Endodermal cell (in vitro differentiated cells): ENCODE data around the gene INVS. TPM values are rescaled to one million over a fixed set of nuclear protein-coding genes. Genes with fewer than 3 reads are reported as not detected.
A peak's percentile ranks its signal among the peaks of the same experiment; 100 is the strongest.

Source experiments
- DNase-seq: peaks from one replicate; pipeline ENCODE4 v3.0.0-alpha.2; 2017
- H3K27ac ChIP-seq: 2 replicates; pipeline ENCODE4 v1.5.1; 2013; ENCODE audit warnings: mild to moderate bottlenecking, low read depth, low read length, moderate library complexity
- H3K27me3 ChIP-seq: 2 replicates; pipeline ENCODE4 v1.6.1; 2013; ENCODE audit warnings: mild to moderate bottlenecking, low read length, moderate library complexity; ENCODE audit not compliant: insufficient read depth, control insufficient read depth, poor library complexity, severe bottlenecking
- H3K36me3 ChIP-seq: 2 replicates; pipeline ENCODE4 v1.7.0; 2013; ENCODE audit warnings: mild to moderate bottlenecking, low read length, moderate library complexity; ENCODE audit not compliant: control insufficient read depth, insufficient read depth
- H3K4me1 ChIP-seq: one replicate; pipeline ENCODE4 v1.7.0; 2013; ENCODE audit warnings: low read length; ENCODE audit not compliant: control insufficient read depth, insufficient read depth
- H3K4me3 ChIP-seq: 2 replicates; pipeline ENCODE4 v1.5.1; 2013; ENCODE audit warnings: mild to moderate bottlenecking, low read length, moderate library complexity
- H3K9ac ChIP-seq: 2 replicates; pipeline ENCODE4 v1.6.1; 2013; ENCODE audit warnings: mild to moderate bottlenecking, low read length, moderate library complexity; ENCODE audit not compliant: poor library complexity, severe bottlenecking; ENCODE audit errors: extremely low read depth
- H3K9me3 ChIP-seq: 2 replicates; pipeline ENCODE4 v1.6.1; 2013; ENCODE audit warnings: mild to moderate bottlenecking, low read length, moderate library complexity; ENCODE audit not compliant: control insufficient read depth
- H3K27ac Mint-ChIP-seq: 2 replicates; pipeline ENCODE4 v1.8.0; 2020; ENCODE audit warnings: mixed read lengths
- H3K27me3 Mint-ChIP-seq: 2 replicates; pipeline ENCODE4 v1.8.0; 2021; ENCODE audit warnings: mild to moderate bottlenecking, mixed read lengths; ENCODE audit not compliant: insufficient read depth
- H3K36me3 Mint-ChIP-seq: 2 replicates; pipeline ENCODE4 v1.8.0; 2020; ENCODE audit warnings: low read depth, mixed read lengths
- H3K4me1 Mint-ChIP-seq: 2 replicates; pipeline ENCODE4 v1.8.0; 2020; ENCODE audit warnings: mixed read lengths
- H3K4me3 Mint-ChIP-seq: 2 replicates; pipeline ENCODE4 v1.8.0; 2020; ENCODE audit warnings: mild to moderate bottlenecking, moderate library complexity, mixed read lengths
- H3K9me3 Mint-ChIP-seq: 2 replicates; pipeline ENCODE4 v1.8.0; 2020; ENCODE audit warnings: mild to moderate bottlenecking, mixed read lengths
- CTCF ChIP-seq: fragments of 200-600 bp; sonication (generic); conservative IDR thresholded peaks from 2 replicates; pipeline ENCODE4 v1.5.0; 2021; ENCODE audit warnings: antibody characterized with exemption, mild to moderate bottlenecking
- WGBS, 2 experiments: methylation state at CpG; one replicate each; pipeline versions ENCODE4 v1.1.5 to v1.1.7; 2013; ENCODE audit warnings: missing lambda C conversion rate in 2 of 2, mixed read lengths in 1 of 2; ENCODE audit not compliant: insufficient coverage in 1 of 2, insufficient read length in 1 of 2; 5-methylcytosine and 5-hydroxymethylcytosine counted together
- total RNA-seq, 2 donors: library from RNA; stranded (reverse); fragmentation: NEBNext Ultra II Directional in 1 of 2; extraction: Animal tissue kit (Norgen Biotek cat#: 25700) in 1 of 2; gene quantifications; 2 replicates in 1 of 2; 3 replicates in 1 of 2; pipeline ENCODE4 v1.2.1, GENCODE V29; 2021

INVS gene
- total RNA-seq, 2 donors from 2014 or later, result 22.8 to 26.6 TPM

GRCh38 chr9:100196828-100197227 is 97.8 kb downstream of the INVS start:
- 80 to 90% methylated on average over 1 of the region's 1 CpG for WGBS, 2 experiments
- Mint-ChIP-seq H3K9me3 (peaks cover 3% of the 10 kb centered on the region), H3K4me1 (peaks cover 11% of the 10 kb centered on the region), H3K27me3 (no peaks in the 10 kb centered on the region), H3K27ac (no peak overlapping the region), H3K4me3 (no peak overlapping the region), H3K36me3 (peaks cover 12% of the 10 kb centered on the region)
- Histone ChIP-seq H3K27ac (no peak overlapping the region), H3K27me3 (no peaks in the 10 kb centered on the region), H3K4me3 (no peak overlapping the region), H3K9me3 (peaks cover 14% of the 10 kb centered on the region), H3K36me3 (peaks cover 4% of the 10 kb centered on the region), H3K9ac (no peak overlapping the region), H3K4me1 (peaks cover 4% of the 10 kb centered on the region)
- no peak for TF ChIP-seq CTCF
- no peak for DNase-seq

- peak; percentile 55 for TF ChIP-seq CTCF
- Mint-ChIP-seq H3K4me3 (no peak overlapping the region), H3K36me3 (peaks cover 8% of the 10 kb centered on the region), H3K27ac (no peak overlapping the region), H3K4me1 (peaks cover 11% of the 10 kb centered on the region), H3K27me3 (no peaks in the 10 kb centered on the region), H3K9me3 (no peaks in the 10 kb centered on the region)
- DNase-seq, result no peak
- H3K4me3 ChIP-seq, result no peak overlapping the region
- no peak overlapping the region for H3K27ac ChIP-seq
- no peaks in the 10 kb centered on the region for H3K27me3 ChIP-seq
- H3K36me3 ChIP-seq, result peaks cover 4% of the 10 kb centered on the region
- H3K9me3 ChIP-seq, result peaks cover 6% of the 10 kb centered on the region
- no peak overlapping the region for H3K9ac ChIP-seq
- H3K4me1 ChIP-seq, result peaks cover 4% of the 10 kb centered on the region
Observed at GRCh38 chr9:100197553-100197952, 98.5 kb downstream of the INVS start.

- H3K9ac ChIP-seq, result no peak overlapping the region
- H3K9me3 Mint-ChIP-seq, result no peaks in the 10 kb centered on the region
Observed at GRCh38 chr9:100202806-100203205, 103.8 kb downstream of the INVS start.

More at GRCh38 chr9:100202806-100203205, 103.8 kb downstream of the INVS start:
- Mint-ChIP-seq H3K4me3 (no peak overlapping the region), H3K36me3 (no peaks in the 10 kb centered on the region), H3K4me1 (peaks cover 6% of the 10 kb centered on the region), H3K27ac (no peak overlapping the region), H3K27me3 (no peaks in the 10 kb centered on the region)
- Histone ChIP-seq H3K36me3 (no peaks in the 10 kb centered on the region), H3K4me3 (no peak overlapping the region), H3K4me1 (no peaks in the 10 kb centered on the region), H3K27me3 (no peaks in the 10 kb centered on the region), H3K9me3 (peaks cover 6% of the 10 kb centered on the region), H3K27ac (no peak overlapping the region)
- no peak for DNase-seq
- TF ChIP-seq CTCF, result no peak
